ENCODE measurements around the gene PHF21B.

Gene PHF21B

GRCh38 chr22:44891293-44891747, 118.5 kb downstream of the PHF21B start:
- no peak for DNase-seq

- DNase-seq: no peak
Observed at GRCh38 chr22:44890416-44891292, 119.2 kb downstream of the PHF21B start.

GRCh38 chr22:44889255-44889878, 120.4 kb downstream of the PHF21B start:
- DNase-seq: no peak

GRCh38 chr22:44888491-44889254, 121.1 kb downstream of the PHF21B start:
- no peak for DNase-seq

- no peak for DNase-seq
Observed at GRCh38 chr22:44887941-44888366, 121.9 kb downstream of the PHF21B start.

GRCh38 chr22:44885806-44886360, 123.9 kb downstream of the PHF21B start:
- no peak for DNase-seq

GRCh38 chr22:44884968-44885805, 124.6 kb downstream of the PHF21B start:
- DNase-seq: no peak

- no peak for DNase-seq
Observed at GRCh38 chr22:44884562-44884961, 125.2 kb downstream of the PHF21B start.

- no peak for DNase-seq
Observed at GRCh38 chr22:44883011-44883421, 126.8 kb downstream of the PHF21B start.

GRCh38 chr22:44882226-44882905, 127.4 kb downstream of the PHF21B start:
- no peak for DNase-seq

- no peak for DNase-seq
Observed at GRCh38 chr22:44881624-44882023, 128.2 kb downstream of the PHF21B start.

- DNase-seq: no peak
Observed at GRCh38 chr22:44880610-44881290, 129.1 kb downstream of the PHF21B start.

GRCh38 chr22:44879301-44879680, 130.5 kb downstream of the PHF21B start:
- DNase-seq: no peak

- no peak for DNase-seq
Observed at GRCh38 chr22:44878483-44879300, 131.1 kb downstream of the PHF21B start.

- no peak for DNase-seq
Observed at GRCh38 chr22:44876921-44877320, 132.9 kb downstream of the PHF21B start.

GRCh38 chr22:44871782-44872181, 138.0 kb downstream of the PHF21B start:
- no peak for DNase-seq

- no peak for DNase-seq
Observed at GRCh38 chr22:44870021-44870420, 139.8 kb downstream of the PHF21B start.

- DNase-seq: no peak
Observed at GRCh38 chr22:44869196-44869595, 140.6 kb downstream of the PHF21B start.

GRCh38 chr22:44865193-44866057, 144.4 kb downstream of the PHF21B start:
- DNase-seq: no peak

All from NCI-H187 (cell line).